ENCODE results near the gene DSE.

Gene DSE

GRCh38 chr6:116388924-116389323, 18.2 kb downstream of the DSE start:
- H3K27ac ChIP-seq, result no peak overlapping the region
- TF ChIP-seq CTCF (conservative IDR thresholded peaks at IDR 0.05), result no peak

- no peak for TF ChIP-seq CTCF (conservative IDR thresholded peaks at IDR 0.05)
- no peak overlapping the region for H3K27ac ChIP-seq
Observed at GRCh38 chr6:116389357-116389756, 18.6 kb downstream of the DSE start.

GRCh38 chr6:116390581-116390980, 19.8 kb downstream of the DSE start:
- TF ChIP-seq CTCF (conservative IDR thresholded peaks at IDR 0.05), result no peak
- no peak overlapping the region for H3K27ac ChIP-seq

GRCh38 chr6:116392132-116393013, 21.6 kb downstream of the DSE start:
- no peak for TF ChIP-seq CTCF (conservative IDR thresholded peaks at IDR 0.05)
- H3K27ac ChIP-seq, result no peak overlapping the region

GRCh38 chr6:116393430-116393829, 22.7 kb downstream of the DSE start:
- H3K27ac ChIP-seq, result no peak overlapping the region
- no peak for TF ChIP-seq CTCF (conservative IDR thresholded peaks at IDR 0.05)

- TF ChIP-seq CTCF (conservative IDR thresholded peaks at IDR 0.05), result no peak
- H3K27ac ChIP-seq, result no peak overlapping the region
Observed at GRCh38 chr6:116395647-116396046, 24.9 kb downstream of the DSE start.

GRCh38 chr6:116396441-116396840, 25.7 kb downstream of the DSE start:
- no peak overlapping the region for H3K27ac ChIP-seq
- TF ChIP-seq CTCF (conservative IDR thresholded peaks at IDR 0.05), result no peak

Data from VCaP (cell line).